ENCODE results near the gene TDRD1.

The TDRD1 gene

DNA sequence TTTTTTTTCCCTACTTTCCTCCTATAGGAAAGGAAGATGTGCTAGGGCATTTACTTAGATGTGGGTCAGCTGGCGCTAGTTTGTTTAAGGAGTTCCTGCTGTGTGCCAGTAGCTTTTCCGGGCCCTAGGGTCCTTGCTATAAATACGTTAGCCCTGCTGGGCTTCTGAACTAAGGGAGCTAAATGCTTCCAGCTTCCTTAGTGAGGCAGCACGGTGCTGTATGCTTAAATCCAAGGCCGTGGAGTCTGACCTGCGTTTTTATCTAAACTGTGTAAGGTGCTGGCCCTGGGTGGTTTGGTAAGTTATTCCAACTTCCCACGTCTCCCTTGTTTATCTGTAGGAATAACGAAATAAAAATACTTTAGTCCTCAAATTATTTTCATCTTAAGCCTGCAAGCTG is 594 bp downstream of the TDRD1 start:
- DNase-seq = no peak

- DNase-seq = no peak
Measured at GRCh38 chr10:114180937-114181336, 1.8 kb downstream of the TDRD1 start.

- no peak for DNase-seq
Measured at GRCh38 chr10:114181971-114182370, 2.8 kb downstream of the TDRD1 start.

DNA sequence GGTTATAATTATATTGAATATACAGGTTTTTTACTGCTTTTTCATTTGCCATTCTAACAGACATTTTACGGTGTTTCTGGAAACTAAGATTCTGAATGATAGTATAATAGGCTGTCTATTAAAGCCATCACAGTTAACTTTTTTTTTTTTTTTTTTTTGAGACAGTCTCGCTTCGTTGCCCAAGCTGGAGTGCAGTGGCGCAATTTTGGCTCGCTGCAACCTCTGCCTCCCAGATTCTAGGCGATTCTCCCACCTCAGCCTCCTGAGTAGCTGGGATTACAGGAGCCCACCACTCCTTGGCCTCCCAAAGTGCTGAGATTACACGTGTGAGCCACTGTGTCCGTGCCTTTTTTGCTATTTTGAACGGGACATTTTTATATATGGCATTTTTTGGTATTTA is 4.4 kb downstream of the TDRD1 start:
- no peak for DNase-seq

GRCh38 chr10:114184276-114184675 is 5.1 kb downstream of the TDRD1 start:
- DNase-seq = no peak

- no peak for DNase-seq
Measured at GRCh38 chr10:114188001-114188400, 8.8 kb downstream of the TDRD1 start.

GRCh38 chr10:114188900-114189299 is 9.7 kb downstream of the TDRD1 start:
- DNase-seq = no peak

- DNase-seq = no peak
Measured at GRCh38 chr10:114189700-114190099, 10.5 kb downstream of the TDRD1 start.

GRCh38 chr10:114195079-114195478 is 15.9 kb downstream of the TDRD1 start:
- no peak for DNase-seq

- DNase-seq = no peak
Measured at GRCh38 chr10:114199239-114199638, 20.1 kb downstream of the TDRD1 start.

- no peak for DNase-seq
Measured at GRCh38 chr10:114202812-114203211, 23.7 kb downstream of the TDRD1 start.

DNA sequence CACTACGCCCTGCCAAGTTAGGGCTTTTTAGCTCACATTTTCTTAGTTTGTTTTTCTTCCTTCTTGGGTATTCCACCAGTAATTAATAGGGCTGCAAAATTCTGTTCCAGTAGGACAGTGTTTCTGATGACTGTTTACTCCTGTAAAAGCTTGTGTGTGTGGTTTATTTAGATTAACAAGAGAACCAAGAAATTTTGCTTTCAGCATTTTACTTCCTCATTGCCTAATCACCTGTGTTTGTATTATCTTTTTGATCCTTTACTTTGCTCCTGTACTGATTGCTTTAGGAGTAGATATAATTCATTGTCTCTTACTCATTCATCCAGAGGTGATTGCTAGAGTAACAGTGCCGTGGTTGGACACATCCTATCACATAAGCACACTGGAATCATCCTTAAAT is 27.7 kb downstream of the TDRD1 start:
- no peak for DNase-seq

- DNase-seq = no peak
Measured at GRCh38 chr10:114207349-114207748, 28.2 kb downstream of the TDRD1 start.

- no peak for DNase-seq
Measured at GRCh38 chr10:114208351-114208750, 29.2 kb downstream of the TDRD1 start.

- DNase-seq = no peak
Measured at GRCh38 chr10:114212153-114212552, 33.0 kb downstream of the TDRD1 start.

DNA sequence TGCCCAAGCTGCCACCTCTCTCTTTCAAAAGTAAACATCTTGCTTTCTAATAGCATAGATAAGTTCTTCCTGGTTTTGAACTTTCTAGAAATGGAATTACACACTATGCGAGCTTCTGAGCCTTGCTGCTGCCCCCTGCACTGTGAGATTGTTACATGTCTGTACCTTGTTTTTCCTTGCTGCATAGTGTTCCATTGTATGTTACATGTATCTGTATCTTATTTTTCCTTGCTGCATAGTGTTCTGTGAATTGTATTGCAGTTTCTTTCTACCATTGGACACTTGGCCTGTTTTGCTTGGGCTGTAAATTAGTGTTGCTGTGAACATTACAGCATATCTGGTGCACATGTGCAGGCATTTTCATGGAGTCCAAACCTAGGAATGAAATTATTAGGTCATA is 35.9 kb downstream of the TDRD1 start:
- no peak for DNase-seq

DNA sequence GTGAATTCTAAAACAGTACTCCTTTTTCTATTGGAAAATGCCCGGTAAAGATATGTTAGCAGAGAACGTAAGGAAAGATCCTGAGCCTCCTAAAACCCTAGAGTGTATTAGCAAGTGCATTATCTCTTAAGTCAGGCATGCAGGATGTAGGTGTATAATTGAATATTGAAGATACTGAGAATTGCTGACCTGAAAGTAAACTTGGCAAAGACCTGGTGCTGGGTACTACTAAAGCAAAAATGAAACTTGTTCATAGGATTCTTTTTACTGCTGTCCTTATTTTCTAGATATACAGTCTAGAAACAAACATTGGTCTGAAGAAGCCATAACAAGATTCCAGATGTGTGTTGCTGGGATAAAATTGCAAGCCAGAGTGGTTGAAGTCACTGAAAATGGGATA is 41.1 kb downstream of the TDRD1 start:
- DNase-seq = no peak

- no peak for DNase-seq
Measured at GRCh38 chr10:114221235-114221634, 42.1 kb downstream of the TDRD1 start.

- DNase-seq = no peak
Measured at GRCh38 chr10:114223066-114223465, 43.9 kb downstream of the TDRD1 start.

GRCh38 chr10:114228156-114228555 is 49.0 kb downstream of the TDRD1 start:
- no peak for DNase-seq

DNA sequence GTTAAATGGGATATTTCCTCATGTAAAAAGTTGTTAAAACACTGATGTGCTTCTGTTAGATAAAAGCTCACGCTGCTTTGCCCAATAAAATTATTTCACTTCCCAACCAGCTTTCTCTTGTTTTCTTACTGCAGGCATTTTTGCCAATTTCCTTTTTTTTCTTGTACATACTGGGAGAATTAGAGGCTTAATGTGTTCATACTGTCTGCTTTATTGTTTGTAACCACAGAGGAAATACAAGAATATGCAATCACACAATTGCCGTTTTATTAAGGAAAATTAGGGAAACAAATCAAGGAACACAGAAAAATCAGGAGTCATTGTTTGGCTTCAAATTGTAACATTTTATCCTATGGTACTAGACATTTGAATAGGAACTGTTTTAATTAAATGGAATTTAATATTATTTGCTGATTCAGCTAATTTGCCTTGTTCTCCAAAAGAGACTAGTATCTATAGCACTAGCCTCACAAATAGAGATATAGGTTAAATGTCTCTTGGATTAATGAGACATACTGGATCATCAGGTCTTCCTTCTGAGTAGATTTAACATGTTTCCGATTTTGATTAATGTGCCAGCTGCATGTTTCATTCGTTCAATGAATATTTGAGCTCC is 53.5 kb downstream of the TDRD1 start:
- no peak for DNase-seq

DNA sequence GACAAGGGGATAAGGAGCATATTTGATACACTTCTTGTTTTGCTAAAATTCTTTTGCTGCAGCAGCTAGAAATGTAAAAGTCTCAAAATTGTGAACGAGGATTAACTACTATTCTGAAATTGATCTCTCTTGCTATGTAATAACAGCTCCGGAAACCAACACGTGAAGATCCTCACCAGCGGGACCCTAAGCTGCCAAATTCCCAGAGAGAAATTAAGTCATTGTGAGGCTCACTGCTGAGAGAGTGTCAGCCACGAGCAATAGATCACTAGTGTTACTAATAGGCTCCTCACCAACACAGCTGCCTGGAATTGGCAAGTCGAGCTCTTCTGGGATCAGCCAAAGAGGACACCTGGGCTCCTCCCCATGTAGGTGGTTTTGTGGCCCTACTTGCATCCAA is 54.3 kb downstream of the TDRD1 start:
- DNase-seq = no peak

DNA sequence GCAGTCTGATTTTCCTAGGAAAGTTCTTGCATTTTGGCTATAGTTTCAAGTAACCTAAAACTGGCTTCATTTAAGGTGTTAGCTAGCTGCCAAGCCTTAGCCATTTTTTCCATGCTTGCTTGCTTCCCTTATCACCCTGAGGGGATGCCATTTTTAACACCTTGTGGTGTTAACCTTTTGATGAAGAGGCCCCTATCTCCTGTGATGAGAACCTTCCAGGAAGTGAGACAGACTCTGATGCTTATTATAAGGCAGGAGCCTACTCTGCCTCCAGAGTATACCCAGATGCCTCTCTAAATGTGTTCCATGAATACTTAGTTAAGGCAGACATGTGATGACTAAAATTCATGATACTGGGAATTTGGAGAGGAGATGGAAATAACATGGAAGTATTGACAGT is 55.0 kb downstream of the TDRD1 start:
- no peak for DNase-seq

DNA sequence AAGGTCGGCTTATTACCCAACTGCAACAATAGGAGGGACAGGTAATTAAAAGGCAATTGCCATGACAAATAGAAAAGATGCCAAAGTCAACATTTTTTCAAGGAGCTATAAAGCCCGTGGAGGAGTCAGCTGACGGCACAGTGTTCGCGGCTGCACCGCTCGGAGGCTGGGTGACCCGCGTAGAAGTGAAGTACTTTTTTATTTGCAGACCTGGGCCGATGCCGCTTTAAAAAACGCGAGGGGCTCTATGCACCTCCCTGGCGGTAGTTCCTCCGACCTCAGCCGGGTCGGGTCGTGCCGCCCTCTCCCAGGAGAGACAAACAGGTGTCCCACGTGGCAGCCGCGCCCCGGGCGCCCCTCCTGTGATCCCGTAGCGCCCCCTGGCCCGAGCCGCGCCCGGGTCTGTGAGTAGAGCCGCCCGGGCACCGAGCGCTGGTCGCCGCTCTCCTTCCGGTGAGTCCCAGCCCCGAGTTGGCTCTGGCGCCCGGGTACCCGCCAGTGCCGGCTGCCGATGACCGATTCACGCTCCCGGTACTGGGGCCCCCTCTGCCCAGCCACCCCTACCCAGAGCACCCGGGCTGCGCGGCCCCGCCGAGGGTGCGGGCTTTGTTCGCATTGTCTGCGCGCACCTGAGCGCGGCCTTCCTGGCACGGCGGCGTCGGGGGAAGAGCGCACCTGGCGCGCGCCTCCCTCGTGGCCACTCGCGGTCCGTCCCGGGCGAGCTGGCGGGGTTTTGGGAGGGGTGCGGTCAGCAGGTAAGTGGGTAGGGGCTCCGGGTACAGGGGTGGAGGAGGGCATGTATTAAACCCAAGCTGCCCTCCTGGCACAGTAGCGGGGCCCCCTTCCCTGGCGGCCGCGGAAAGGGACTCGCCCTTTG is 60.2 kb downstream of the TDRD1 start, which contains the start of gene VWA2:
VWA2 (plus strand) TSS at position 138 of the 877 bp plus-strand sequence. CDS start 9,460 bp downstream, outside the sequence.
- DNase-seq = no peak

DNA sequence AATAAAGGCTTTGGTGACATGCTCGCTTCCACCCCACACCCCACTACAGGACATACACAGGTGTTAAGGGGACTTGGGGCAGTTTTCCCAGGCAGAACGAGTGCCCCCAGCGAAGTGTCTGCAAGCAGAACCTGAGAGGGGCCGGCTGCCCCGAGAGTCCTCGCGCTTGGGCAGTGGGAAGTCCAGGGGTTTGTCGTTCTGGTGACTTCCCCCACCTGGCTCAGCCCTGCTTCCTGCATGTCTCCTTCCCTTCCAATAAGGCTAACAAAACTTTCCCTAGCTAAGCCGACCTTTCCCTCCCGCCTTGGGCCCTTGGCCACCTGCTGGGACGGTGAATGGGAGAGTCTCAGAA is 60.8 kb downstream of the TDRD1 start:
- DNase-seq = no peak
